Adrenal gland (tissue), 12 donors: Measurements from ENCODE around the gene KCNK3. TPM values are rescaled to one million over a fixed set of nuclear protein-coding genes. Genes with fewer than 3 reads are reported as not detected.

Source experiments
- DNase-seq, 7 donors: peaks; one replicate each; pipeline ENCODE4 v3.0.0-alpha.2; 2019 to 2020
- H3K27ac ChIP-seq, 5 donors: fragments of 200-600 bp; sonication (generic) in 4 of 5; 1 replicate in 3 of 5; 2 replicates in 2 of 5; pipeline versions ENCODE4 v1.5.1 to v1.8.0; 2016 to 2020; ENCODE audit warnings: mild to moderate bottlenecking in 1 of 5
- H3K27me3 ChIP-seq: fragments of 200-600 bp; 2 replicates; pipeline ENCODE4 v1.8.0; 2021
- H3K36me3 ChIP-seq, 2 donors: fragments of 200-600 bp; replicated peaks in 1 of 2; 1 replicate in 1 of 2; 2 replicates in 1 of 2; pipeline versions ENCODE4 v1.5.1 to v1.8.0; 2018 to 2022
- H3K4me1 ChIP-seq, 2 donors: fragments of 200-600 bp; replicated peaks in 1 of 2; 1 replicate in 1 of 2; 2 replicates in 1 of 2; pipeline versions ENCODE4 v1.5.1 to v1.8.0; 2018 to 2021
- H3K4me3 ChIP-seq, 4 donors: fragments of 200-600 bp; sonication (generic) in 3 of 4; one replicate each; pipeline ENCODE4 v1.5.1; 2016 to 2018
- H3K9me3 ChIP-seq, 3 donors: fragments of 200-600 bp; sonication (generic) in 1 of 3; replicated peaks in 1 of 3; 1 replicate in 2 of 3; 2 replicates in 1 of 3; pipeline versions ENCODE4 v1.5.1 to v1.8.0; 2016 to 2021
- CTCF ChIP-seq, 6 experiments: fragments of 450-650 bp in 4 of 6; fragments of 200-600 bp in 2 of 6; sonication (generic) in 1 of 6; IDR thresholded peaks; 1 replicate in 5 of 6; 2 replicates in 1 of 6; pipeline versions ENCODE4 v1.5.1 to v1.8.0; 2016 to 2021; ENCODE audit warnings: antibody characterized with exemption in 6 of 6, mild to moderate bottlenecking in 2 of 6, moderate library complexity in 1 of 6
- POLR2A ChIP-seq, 2 donors: fragments of 450-650 bp; IDR thresholded peaks; one replicate each; pipeline ENCODE4 v1.6.1; 2017; ENCODE audit warnings: antibody characterized with exemption in 2 of 2, mild to moderate bottlenecking in 2 of 2, moderate library complexity in 1 of 2
- WGBS, 4 donors: extraction: QIAGEN DNeasy Blood & Tissue Kit in 2 of 4; methylation state at CpG; one replicate each; pipeline versions ENCODE4 v1.1.5 to v1.1.7; 2013 to 2017; 5-methylcytosine and 5-hydroxymethylcytosine counted together
- intact Hi-C, 2 donors: fragments of 100-400 bp; cut with DNase I; formaldehyde crosslinking; loops; one replicate each; pipeline versions ENCODE4 v1.14.1 to v1.15.0; 2022 to 2023
- polyA plus RNA-seq, 3 donors: library from polyadenylated mRNA; stranded (reverse); fragments of 200-250 nt in 2 of 3; fragments of 350-450 nt in 1 of 3; fragmentation: Illumina TruSeq in 1 of 3; extraction: RNeasy Lipid Tissue Mini Kit (QIAGEN cat#74804) in 1 of 3; gene quantifications; one replicate each; pipeline ENCODE4 v1.2.3, GENCODE V29; 2013 to 2014
- total RNA-seq, 9 donors: library from RNA; depleted of rRNA in 4 of 9; stranded (reverse); fragments of >200 nt in 4 of 9; fragments of 120-200 nt in 1 of 9; fragmentation: NEBNext Ultra II Directional in 1 of 9; extraction: Animal tissue kit (Norgen Biotek cat#: 25700) in 1 of 9; gene quantifications; one replicate each; pipeline versions ENCODE4 v1.1.0 to v1.2.4, GENCODE V29; 2013 to 2023
- donor health status: healthy with polysubstance abuse.
- donor health status: Bipolar disorder and iron deficiency.
- donor health status: DM: yes; HTN: yes; CAD: no.
- donor health status: DM: no; HTN: no; CAD: no.
- donor health status: DM: no; HTN: no; CAD: no.
- donor health status: DM: yes; HTN: yes; CAD: no.

The KCNK3 gene
- total and polyA plus RNA-seq, 12 donors, result 69.6 to 595 (median 382) TPM

GRCh38 chr2:26683583-26683982 lies 8.9 kb upstream of the KCNK3 start:
- DNase-seq, result peak in 3 of 7 donors; percentile 8 to 46 (median 14)
- Histone ChIP-seq H3K27me3 (no peaks in the 10 kb centered on the region), H3K36me3 (no peaks in the 10 kb centered on the region), H3K4me3 (no peak overlapping the region), H3K9me3 (no peaks in the 10 kb centered on the region), H3K27ac (peak overlapping the region in 1 of 5 donors; percentile 12), H3K4me1 (peaks cover 0 to 17% of the 10 kb centered on the region in 2 donors)
- no peak for TF ChIP-seq CTCF (IDR thresholded peaks at IDR 0.05)
- TF ChIP-seq POLR2A (IDR thresholded peaks at IDR 0.05), result no peak
- intact Hi-C loops, result no loop called here
- WGBS, 4 donors, result 90 to 95% (median 93%) methylated on average over 6 of the region's 6 CpGs

- intact Hi-C loops, result no loop called here
- no peak overlapping the region for H3K4me3 ChIP-seq
- WGBS, 4 donors, result 88 to 97% (median 93%) methylated on average over 5 of the region's 5 CpGs
- H3K9me3 ChIP-seq, result no peaks in the 10 kb centered on the region
- no peaks in the 10 kb centered on the region for H3K36me3 ChIP-seq
- no peak overlapping the region for H3K27ac ChIP-seq
- H3K4me1 ChIP-seq, result peaks cover 0 to 23% of the 10 kb centered on the region in 2 donors
- DNase-seq, result peak in 3 of 7 donors; percentile 4 to 79 (median 18)
- TF ChIP-seq POLR2A (IDR thresholded peaks at IDR 0.05) (no peak), CTCF (IDR thresholded peaks at IDR 0.05) (no peak)
- H3K27me3 ChIP-seq, result no peaks in the 10 kb centered on the region
Measured at GRCh38 chr2:26685341-26685740, 7.2 kb upstream of the KCNK3 start.

GRCh38 chr2:26685989-26686839 lies 6.3 kb upstream of the KCNK3 start:
- 46 to 57% (median 55%) methylated on average over 10 to 16 of the region's 16 CpGs for WGBS, 4 donors
- intact Hi-C loops, result no loop called here
- DNase-seq, result peak in 5 of 7 donors; percentile 20 to 79 (median 38)

More at GRCh38 chr2:26685989-26686839, 6.3 kb upstream of the KCNK3 start:
- Histone ChIP-seq H3K4me1 (peaks cover 6 to 32% of the 10 kb centered on the region in 2 donors), H3K9me3 (no peaks in the 10 kb centered on the region), H3K27me3 (no peaks in the 10 kb centered on the region), H3K27ac (no peak overlapping the region), H3K36me3 (no peaks in the 10 kb centered on the region), H3K4me3 (no peak overlapping the region)
- TF ChIP-seq POLR2A (IDR thresholded peaks at IDR 0.05) (no peak), CTCF (IDR thresholded peaks at IDR 0.05) (no peak)
